Purkinje cell (primary cell): ENCODE measurements around the gene SLX1B. TPM values are rescaled to one million over a fixed set of nuclear protein-coding genes. Genes with fewer than 3 reads are reported as not detected.

ENCODE experiments used
- polyA plus RNA-seq: library from polyadenylated mRNA; unstranded; fragments of >200 nt; fragmentation: Nextera tagmentation; gene quantifications from 2 replicates; pipeline ENCODE4 v1.2.1, GENCODE V29; 2014

SLX1B gene
- polyA plus RNA-seq: 2.6 and 6.1 TPM in 2 replicates

GRCh38 chr16:29454269-29454668, at the start of gene SLX1B, which contains the start of gene BOLA2:
SLX1B (plus strand) TSS chr16:29454533.
BOLA2 (minus strand) TSS chr16:29454351; CDS start chr16:29454253, 98 bp downstream.

GRCh38 chr16:29459706-29460646, 5.6 kb downstream of the SLX1B start, which contains the start of gene SULT1A4:
SULT1A4 (plus strand) TSS chr16:29459913; CDS start chr16:29461386, 1,473 bp downstream.

GRCh38 chr16:29506308-29506707, 52.0 kb downstream of the SLX1B start, which contains the start of gene NPIPB12:
NPIPB12 (minus strand) TSS chr16:29506408.

Other genes starting within 250 kb of the SLX1B start
- gene NPIPB11, start 47.8 kb upstream of the SLX1B start, polyA plus RNA-seq: 0.07 TPM in 1 of 2 replicates, not detected in the other
- gene BOLA2, start 182 bp upstream of the SLX1B start, polyA plus RNA-seq: 0.36 and 0.75 TPM in 2 replicates
- 0.46 and 1.4 TPM in 2 replicates for gene SULT1A4, start 5.4 kb downstream of the SLX1B start, polyA plus RNA-seq
- gene NPIPB12, start 51.9 kb downstream of the SLX1B start, polyA plus RNA-seq: 8.1 and 18.4 TPM in 2 replicates
- gene SPN, start 208.7 kb downstream of the SLX1B start, polyA plus RNA-seq: not detected in 2 replicates
- gene QPRT, start 224.6 kb downstream of the SLX1B start, polyA plus RNA-seq: 1.3 and 2.5 TPM in 2 replicates